Fibroblast of lung (primary cell): ENCODE results near the gene TUBB3. TPM values are rescaled to one million over a fixed set of nuclear protein-coding genes. Genes with fewer than 3 reads are reported as not detected.

Experiments
- DNase-seq, 2 donors: peaks; one replicate each; pipeline versions ENCODE4 v3.0.0 to v3.0.0-alpha.2; 2010; ENCODE audit warnings: low read depth in 2 of 2
- H2AFZ ChIP-seq: 2 replicates; pipeline ENCODE4 v1.5.1; 2012; ENCODE audit warnings: low read length, control low read depth, inconsistent platforms
- H3K27ac ChIP-seq: 2 replicates; pipeline ENCODE4 v1.5.1; 2011; ENCODE audit warnings: low read length, control low read depth; ENCODE audit not compliant: insufficient read depth
- H3K27me3 ChIP-seq: 2 replicates; pipeline ENCODE4 v1.5.1; 2011; ENCODE audit warnings: mild to moderate bottlenecking, low read length; ENCODE audit not compliant: control insufficient read depth, insufficient read depth
- H3K36me3 ChIP-seq: 2 replicates; pipeline ENCODE4 v1.5.1; 2011; ENCODE audit warnings: low read length; ENCODE audit not compliant: control insufficient read depth, insufficient read depth
- H3K4me1 ChIP-seq: 2 replicates; pipeline ENCODE4 v1.5.1; 2011; ENCODE audit warnings: low read length; ENCODE audit not compliant: control insufficient read depth, insufficient read depth; ENCODE audit errors: extremely low read depth
- H3K4me2 ChIP-seq: 2 replicates; pipeline ENCODE4 v1.5.1; 2011; ENCODE audit warnings: low read length, control low read depth; ENCODE audit not compliant: insufficient read depth; ENCODE audit errors: extremely low read depth
- H3K4me3 ChIP-seq, 4 experiments: fragments of 200-600 bp in 1 of 4; sonication (generic) in 1 of 4; replicated peaks in 1 of 4; 2 replicates each; pipeline ENCODE4 v1.5.1; 2011 to 2016; ENCODE audit warnings: low read length in 4 of 4, low read depth in 3 of 4, mild to moderate bottlenecking in 3 of 4, control low read depth in 2 of 4, inconsistent platforms in 1 of 4, mixed read lengths in 1 of 4; ENCODE audit not compliant: insufficient read depth in 1 of 4; ENCODE audit errors: control extremely low read depth in 1 of 4
- H3K79me2 ChIP-seq: 2 replicates; pipeline ENCODE4 v1.5.1; 2012; ENCODE audit warnings: mild to moderate bottlenecking, low read length, inconsistent platforms; ENCODE audit not compliant: control insufficient read depth, insufficient read depth
- H3K9ac ChIP-seq: 2 replicates; pipeline ENCODE4 v1.5.1; 2011; ENCODE audit warnings: mild to moderate bottlenecking, low read length, control low read depth; ENCODE audit not compliant: insufficient read depth
- H3K9me3 ChIP-seq: 2 replicates; pipeline ENCODE4 v1.5.1; 2012; ENCODE audit warnings: low read depth, low read length; ENCODE audit not compliant: control insufficient read depth, insufficient read depth
- H4K20me1 ChIP-seq: 2 replicates; pipeline ENCODE4 v1.5.1; 2011; ENCODE audit warnings: low read length; ENCODE audit not compliant: control insufficient read depth, insufficient read depth; ENCODE audit errors: extremely low read depth
- EZH2 ChIP-seq: IDR thresholded peaks from 2 replicates; pipeline ENCODE4 v1.5.1; 2012; ENCODE audit warnings: low read length, control low read depth, mild to moderate bottlenecking; ENCODE audit errors: missing control alignments
- polyA plus RNA-seq, 2 donors: library from polyadenylated mRNA; depleted of rRNA in 1 of 2; stranded (reverse) in 1 of 2; unstranded in 1 of 2; fragments of >200 nt; gene quantifications; 2 replicates each; pipeline ENCODE4 v1.2.1, GENCODE V29; 2011 to 2012; ENCODE audit warnings: missing spikeins in 1 of 2
- total RNA-seq: library from RNA; depleted of rRNA; stranded (reverse); fragments of >200 nt; gene quantifications from 2 replicates; pipeline ENCODE4 v1.2.1, GENCODE V29; 2014
- TF ChIP-seq, protein P1 (sequence below), 2 donors: IDR thresholded peaks in 1 of 2; conservative IDR thresholded peaks in 1 of 2; 1 replicate in 1 of 2; 2 replicates in 1 of 2; pipeline ENCODE4 v1.5.1; 2011 to 2012; ENCODE audit warnings: low read length in 2 of 2, control low read depth in 1 of 2, inconsistent platforms in 1 of 2, low read depth in 1 of 2, mild to moderate bottlenecking in 1 of 2

The TUBB3 gene
- total and polyA plus RNA-seq, 2 donors (not counting 1 experiment from before 2014, with no cell fraction given) = 134 to 294 TPM

DNA sequence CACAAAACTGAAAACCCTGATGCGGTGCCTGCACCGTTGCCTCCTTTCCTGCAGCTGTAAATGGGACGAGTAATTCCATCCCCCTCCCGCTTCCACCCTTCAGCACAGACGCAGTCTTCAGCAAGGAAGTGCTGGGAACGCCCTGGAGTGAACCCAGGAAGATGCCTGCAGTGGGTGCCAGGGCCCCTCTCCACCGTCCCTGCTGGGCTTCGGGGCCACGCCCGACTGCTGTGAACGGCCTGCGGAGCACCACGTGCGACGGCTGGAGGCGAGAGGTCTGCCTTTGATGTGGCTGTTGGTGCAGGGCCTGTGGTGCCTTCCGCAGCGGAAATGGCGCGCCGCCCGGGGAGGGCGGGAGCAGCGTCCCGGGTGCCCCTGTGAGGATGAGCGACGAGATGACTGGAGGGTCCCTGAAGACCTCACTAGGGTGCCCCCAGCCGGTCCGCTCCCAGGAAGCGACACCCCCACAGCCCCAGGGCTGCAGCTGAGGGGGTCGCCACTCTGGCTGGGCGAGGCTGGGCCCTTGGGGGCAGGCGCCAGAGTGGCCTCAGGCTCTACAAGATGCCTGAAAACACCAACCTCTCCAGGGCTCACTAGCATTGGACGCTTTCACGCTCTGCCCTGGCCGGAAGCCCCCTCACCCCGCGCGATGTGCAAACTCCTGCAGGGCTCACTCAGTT, 5.2 kb upstream of the TUBB3 start:
- peak overlapping the region; percentile 64 for H3K27ac ChIP-seq

DNA sequence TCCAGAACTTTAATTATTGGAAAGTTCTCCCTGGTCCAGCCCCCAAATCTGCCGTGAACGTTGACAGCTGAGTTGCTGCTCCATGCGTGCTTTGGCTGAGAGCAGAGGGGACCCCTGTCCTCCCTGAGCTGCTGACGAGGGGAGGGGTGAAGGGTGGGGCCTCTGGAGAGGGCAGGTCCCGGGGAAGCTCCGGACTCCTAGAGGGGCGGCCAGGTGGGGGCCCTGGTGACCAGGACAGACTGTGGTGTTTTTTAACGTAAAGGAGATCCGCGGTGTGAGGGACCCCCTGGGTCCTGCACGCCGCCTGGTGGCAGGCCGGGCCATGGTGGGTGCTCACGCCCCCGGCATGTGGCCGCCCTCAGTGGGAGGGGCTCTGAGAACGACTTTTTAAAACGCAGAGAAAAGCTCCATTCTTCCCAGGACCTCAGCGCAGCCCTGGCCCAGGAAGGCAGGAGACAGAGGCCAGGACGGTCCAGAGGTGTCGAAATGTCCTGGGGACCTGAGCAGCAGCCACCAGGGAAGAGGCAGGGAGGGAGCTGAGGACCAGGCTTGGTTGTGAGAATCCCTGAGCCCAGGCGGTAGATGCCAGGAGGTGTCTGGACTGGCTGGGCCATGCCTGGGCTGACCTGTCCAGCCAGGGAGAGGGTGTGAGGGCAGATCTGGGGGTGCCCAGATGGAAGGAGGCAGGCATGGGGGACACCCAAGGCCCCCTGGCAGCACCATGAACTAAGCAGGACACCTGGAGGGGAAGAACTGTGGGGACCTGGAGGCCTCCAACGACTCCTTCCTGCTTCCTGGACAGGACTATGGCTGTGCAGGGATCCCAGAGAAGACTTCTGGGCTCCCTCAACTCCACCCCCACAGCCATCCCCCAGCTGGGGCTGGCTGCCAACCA, 4.4 kb upstream of the TUBB3 start, which contains the start of gene MC1R:
Gene MC1R, plus strand, starts transcription at position 410 of the 895 bp plus-strand sequence. Its CDS starts 397 bp downstream, at position 807.
- H3K36me3 ChIP-seq = peaks cover 5% of the 10 kb centered on the region
- H3K79me2 ChIP-seq = peaks cover 4% of the 10 kb centered on the region
- TF ChIP-seq, protein P1, sequence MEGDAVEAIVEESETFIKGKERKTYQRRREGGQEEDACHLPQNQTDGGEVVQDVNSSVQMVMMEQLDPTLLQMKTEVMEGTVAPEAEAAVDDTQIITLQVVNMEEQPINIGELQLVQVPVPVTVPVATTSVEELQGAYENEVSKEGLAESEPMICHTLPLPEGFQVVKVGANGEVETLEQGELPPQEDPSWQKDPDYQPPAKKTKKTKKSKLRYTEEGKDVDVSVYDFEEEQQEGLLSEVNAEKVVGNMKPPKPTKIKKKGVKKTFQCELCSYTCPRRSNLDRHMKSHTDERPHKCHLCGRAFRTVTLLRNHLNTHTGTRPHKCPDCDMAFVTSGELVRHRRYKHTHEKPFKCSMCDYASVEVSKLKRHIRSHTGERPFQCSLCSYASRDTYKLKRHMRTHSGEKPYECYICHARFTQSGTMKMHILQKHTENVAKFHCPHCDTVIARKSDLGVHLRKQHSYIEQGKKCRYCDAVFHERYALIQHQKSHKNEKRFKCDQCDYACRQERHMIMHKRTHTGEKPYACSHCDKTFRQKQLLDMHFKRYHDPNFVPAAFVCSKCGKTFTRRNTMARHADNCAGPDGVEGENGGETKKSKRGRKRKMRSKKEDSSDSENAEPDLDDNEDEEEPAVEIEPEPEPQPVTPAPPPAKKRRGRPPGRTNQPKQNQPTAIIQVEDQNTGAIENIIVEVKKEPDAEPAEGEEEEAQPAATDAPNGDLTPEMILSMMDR (conservative IDR thresholded peaks at IDR 0.05 in 1 of 2, IDR thresholded peaks at IDR 0.05 in 1 of 2; ENCODE audit: low read depth in 1 of 2, low read length in 2 of 2) = peak; percentile 33 to 61
- no peak for TF ChIP-seq EZH2
- peaks cover 21% of the 10 kb centered on the region for H3K4me1 ChIP-seq
- H3K4me3 ChIP-seq = peak within 1 kb of the TSS in 3 of 4 experiments; percentile 12 to 51 (median 47)
- peak within 1 kb of the TSS; percentile 64 for H3K27ac ChIP-seq
- peak within 1 kb of the TSS; percentile 64 for H3K4me2 ChIP-seq
- no peaks in the 10 kb centered on the region for H4K20me1 ChIP-seq
- DNase-seq = peak; percentile 29 to 44
- no peak within 1 kb of the TSS for H2AFZ ChIP-seq
- no peaks in the 10 kb centered on the region for H3K27me3 ChIP-seq
- H3K9ac ChIP-seq = peak within 1 kb of the TSS; percentile 41
- no peaks in the 10 kb centered on the region for H3K9me3 ChIP-seq

More for the DNA sequence above, 5.2 kb upstream of the TUBB3 start:
- DNase-seq = peak; percentile 90 to 92
- Histone ChIP-seq H3K9ac (peak overlapping the region; percentile 41), H3K9me3 (no peaks in the 10 kb centered on the region), H2AFZ (no peak overlapping the region), H3K4me2 (peak overlapping the region; percentile 64), H4K20me1 (no peaks in the 10 kb centered on the region), H3K4me1 (peaks cover 21% of the 10 kb centered on the region), H3K79me2 (no peaks in the 10 kb centered on the region), H3K4me3 (peak overlapping the region in 3 of 4 experiments; percentile 12 to 51 (median 47)), H3K36me3 (peaks cover 5% of the 10 kb centered on the region), H3K27me3 (no peaks in the 10 kb centered on the region)
- TF ChIP-seq, protein P1 (conservative IDR thresholded peaks at IDR 0.05 in 1 of 2, IDR thresholded peaks at IDR 0.05 in 1 of 2; ENCODE audit: low read depth in 1 of 2, low read length in 2 of 2) = no peak
- TF ChIP-seq EZH2 = no peak
